ENCODE measurements around the gene LRRC8D.
"Not testable (repeated sequence)": the region's sequence is repeated elsewhere in the genome, so short reads cannot be mapped to it uniquely, and the experiment has no call there.

The LRRC8D gene

DNA sequence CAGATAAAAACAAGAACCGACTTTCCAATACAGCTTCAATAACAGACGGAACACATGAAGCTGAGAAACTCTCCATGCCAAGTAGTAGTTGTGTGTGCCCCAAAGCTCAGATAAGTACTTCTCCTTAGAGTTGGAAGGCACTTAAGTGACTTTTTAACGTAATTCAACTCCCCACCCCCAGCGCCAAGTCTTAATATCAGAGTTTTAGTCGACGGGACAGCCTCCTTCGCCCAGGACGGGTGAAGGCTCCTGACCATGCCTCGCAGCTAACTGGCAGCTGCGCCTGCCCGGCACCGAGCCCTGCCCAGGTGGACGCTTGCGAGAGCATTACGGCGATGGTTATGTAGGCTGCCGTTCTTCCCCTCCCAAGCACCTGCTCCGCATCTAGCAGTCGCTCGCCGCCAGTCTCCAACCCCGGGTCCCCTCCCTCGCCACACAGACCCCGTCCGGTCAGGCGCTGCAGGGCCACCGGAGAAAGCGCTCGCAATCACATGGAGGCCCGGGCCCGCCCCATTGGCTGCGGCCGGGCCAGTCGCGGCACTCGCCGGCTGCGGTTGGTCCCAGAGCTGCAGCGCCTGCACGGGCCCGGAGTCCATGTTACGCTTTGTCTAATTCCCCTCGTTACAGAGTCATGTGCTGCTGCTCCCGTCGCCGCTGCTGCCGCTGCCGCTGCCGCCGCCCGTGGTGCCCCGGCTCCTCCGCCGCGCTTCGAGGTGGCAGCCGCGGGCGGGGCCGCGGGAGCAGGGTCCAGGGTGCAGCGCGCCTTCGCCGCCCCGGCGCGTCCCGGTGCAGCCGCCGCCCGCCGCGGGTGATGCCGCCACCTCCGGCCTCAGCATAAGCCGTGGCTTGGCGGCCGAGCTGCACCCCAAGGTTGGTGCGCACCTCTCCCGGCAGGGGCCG is at the start of gene LRRC8D:
LRRC8D (plus strand) TSS at position 611 of the 900 bp plus-strand sequence. CDS start 112,037 bp downstream, outside the sequence.
- DNase-seq (ENCODE audit: low read depth in 1 of 2, low spot score in 1 of 2), result peak; percentile 39 to 46

- no peak for DNase-seq (ENCODE audit: low read depth in 1 of 2, low spot score in 1 of 2)
Observed at GRCh38 chr1:89771991-89772560, 48.8 kb upstream of the LRRC8D start.

GRCh38 chr1:89776104-89776503 is 44.7 kb upstream of the LRRC8D start:
- not testable (repeated sequence) for DNase-seq (ENCODE audit: low read depth in 1 of 2, low spot score in 1 of 2)

DNA sequence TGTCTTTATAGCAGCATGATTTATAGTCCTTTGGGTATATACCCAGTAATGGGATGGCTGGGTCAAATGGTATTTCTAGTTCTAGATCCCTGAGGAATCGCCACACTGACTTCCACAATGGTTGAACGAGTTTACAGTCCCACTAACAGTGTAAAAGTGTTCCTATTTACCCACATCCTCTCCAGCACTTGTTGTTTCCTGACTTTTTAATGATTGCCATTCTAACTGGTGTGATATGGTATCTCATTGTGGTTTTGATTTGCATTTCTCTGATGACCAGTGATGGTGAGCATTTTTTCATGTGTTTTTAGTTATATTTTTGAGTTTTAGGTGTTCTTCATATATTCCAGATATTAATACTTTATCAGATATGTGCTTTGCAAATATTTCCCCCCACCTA is 43.6 kb upstream of the LRRC8D start:
- not testable (repeated sequence) for DNase-seq (ENCODE audit: low read depth in 1 of 2, low spot score in 1 of 2)

DNA sequence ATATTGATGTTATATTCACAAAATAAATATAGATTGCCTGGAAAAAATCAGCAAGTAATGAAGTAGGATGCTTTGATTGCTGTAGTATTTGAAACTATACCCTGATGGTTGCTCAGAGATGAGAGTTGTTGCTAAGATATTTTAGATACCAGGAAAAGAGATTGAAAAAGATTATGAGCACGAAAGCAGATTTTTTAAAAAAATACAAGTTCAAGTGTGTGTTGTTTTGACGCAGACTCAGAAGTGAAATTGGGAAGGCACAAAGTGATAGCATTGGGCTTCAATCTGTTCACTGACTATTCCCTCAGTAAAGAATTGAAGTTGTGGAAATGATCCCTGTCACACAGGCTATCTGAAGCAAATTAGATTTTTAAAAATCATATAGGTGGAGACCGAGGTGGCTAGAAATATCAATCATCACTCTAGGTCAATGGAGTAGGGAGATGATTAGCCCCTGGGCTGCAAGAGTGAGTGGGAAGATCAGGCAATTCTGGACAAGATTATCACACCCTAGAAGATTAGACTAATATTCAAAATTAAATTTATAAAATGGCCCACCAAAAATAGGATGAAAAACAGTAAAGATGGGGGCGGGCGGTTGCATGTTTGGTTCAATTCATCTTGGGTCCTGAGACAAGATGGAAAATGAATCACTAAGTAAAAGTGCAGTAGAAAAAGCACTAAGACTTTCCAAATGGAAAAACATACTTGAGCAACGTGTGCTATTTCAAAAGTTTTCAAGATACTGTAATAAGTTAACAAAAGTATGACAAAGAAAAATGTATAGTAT is 41.5 kb upstream of the LRRC8D start:
- DNase-seq (ENCODE audit: low read depth in 1 of 2, low spot score in 1 of 2), result no peak

GRCh38 chr1:89780721-89781120 is 40.1 kb upstream of the LRRC8D start:
- DNase-seq (ENCODE audit: low read depth in 1 of 2, low spot score in 1 of 2), result no peak

GRCh38 chr1:89781494-89782126 is 39.2 kb upstream of the LRRC8D start:
- DNase-seq (ENCODE audit: low read depth in 1 of 2, low spot score in 1 of 2), result peak; percentile 9 to 71

DNA sequence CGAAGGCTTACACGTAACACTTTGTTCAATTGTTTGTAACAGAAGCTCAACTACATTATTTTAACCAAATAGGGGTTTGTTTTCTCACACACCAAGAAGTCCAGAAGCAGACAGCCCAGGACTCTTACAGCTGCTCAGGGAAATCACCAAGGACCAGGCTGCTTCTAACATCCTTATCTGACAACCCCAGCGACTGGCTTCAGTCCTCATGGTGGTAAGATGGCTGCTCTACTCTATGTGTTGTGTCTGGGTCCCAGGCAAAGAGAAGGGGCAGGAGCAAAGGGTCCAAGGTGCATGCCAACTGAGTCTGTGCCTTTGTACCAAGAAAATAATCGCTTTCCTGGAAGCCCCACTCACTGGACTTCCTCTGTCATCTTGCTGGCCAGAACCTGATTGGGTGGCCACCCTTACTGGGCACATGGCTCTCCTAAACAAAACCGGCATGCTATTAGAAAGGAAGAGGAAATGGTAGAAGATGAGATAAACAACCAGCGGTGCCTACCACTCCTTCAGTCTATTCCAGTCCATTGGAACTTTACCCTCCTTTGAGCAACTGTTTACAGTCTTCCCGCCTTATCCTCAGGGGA is 34.1 kb upstream of the LRRC8D start:
- DNase-seq (ENCODE audit: low read depth in 1 of 2, low spot score in 1 of 2), result no peak

DNA sequence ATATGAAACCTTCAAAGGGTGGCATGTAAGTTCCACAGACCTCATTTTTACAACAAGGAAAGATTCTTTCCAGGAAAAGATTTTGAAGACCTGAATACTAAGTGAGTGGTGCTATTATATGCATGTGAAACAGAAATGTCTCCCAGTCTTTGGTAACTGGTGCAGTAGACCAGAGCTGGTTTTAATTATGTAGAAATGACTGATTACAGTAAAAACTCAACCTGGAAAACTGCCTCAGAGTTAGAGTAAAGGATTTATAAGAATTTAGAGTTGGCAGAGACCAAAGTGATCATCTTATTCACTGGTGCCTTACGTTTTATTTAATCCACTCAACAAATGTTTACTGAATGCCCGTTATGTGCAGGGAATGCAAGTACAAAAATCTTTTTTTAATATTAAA is 30.2 kb upstream of the LRRC8D start:
- DNase-seq (ENCODE audit: low read depth in 1 of 2, low spot score in 1 of 2), result no peak

DNA sequence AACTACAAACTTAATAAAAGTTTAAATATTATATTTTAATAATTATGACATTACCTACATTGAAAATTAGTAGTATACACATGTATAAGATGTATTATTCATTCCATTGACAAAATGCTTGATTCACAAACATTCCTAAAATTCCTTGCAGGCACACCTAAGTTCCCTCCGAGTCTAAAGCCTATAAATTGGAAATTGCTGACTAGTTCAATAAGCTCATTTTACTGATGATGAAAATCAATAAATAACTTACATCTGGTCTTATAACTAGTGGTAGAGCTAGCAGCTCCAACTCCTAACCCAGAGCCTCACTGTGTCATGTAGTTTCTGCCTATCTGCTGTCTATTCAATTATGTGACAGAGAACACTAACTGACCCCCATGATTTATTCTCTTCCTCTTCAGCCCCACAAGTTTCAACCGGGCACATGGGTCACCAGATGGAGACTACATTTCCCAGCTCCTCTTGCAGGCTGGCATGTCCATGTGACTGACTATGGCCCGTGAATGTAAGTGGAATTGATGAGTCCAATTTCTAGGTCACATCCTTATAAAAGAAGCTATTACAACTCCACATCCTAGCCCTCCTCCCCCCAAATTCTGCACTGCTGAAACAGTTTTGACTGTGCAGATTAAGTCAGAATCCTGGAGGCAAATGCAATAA is 29.6 kb upstream of the LRRC8D start:
- DNase-seq (ENCODE audit: low read depth in 1 of 2, low spot score in 1 of 2), result no peak

- no peak for DNase-seq (ENCODE audit: low read depth in 1 of 2, low spot score in 1 of 2)
Observed at GRCh38 chr1:89794406-89794805, 26.4 kb upstream of the LRRC8D start.

DNA sequence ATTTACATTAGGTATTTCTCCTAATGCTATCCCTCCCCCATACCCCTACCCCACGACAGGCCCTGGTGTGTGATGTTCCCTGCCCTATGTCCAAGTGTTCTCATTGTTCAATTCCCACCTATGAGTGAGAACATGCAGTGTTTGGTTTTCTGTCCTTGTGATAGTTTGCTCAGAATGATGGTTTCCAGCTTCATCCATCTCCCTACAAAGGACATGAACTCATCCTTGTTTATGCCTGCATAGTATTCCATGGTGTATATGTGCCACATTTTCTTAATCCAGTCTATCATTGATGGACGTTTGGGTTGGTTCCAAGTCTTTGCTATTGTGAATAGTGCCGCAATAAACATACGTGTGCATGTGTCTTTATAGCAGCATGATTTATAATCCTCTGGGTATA is 25.3 kb upstream of the LRRC8D start:
- DNase-seq (ENCODE audit: low read depth in 1 of 2, low spot score in 1 of 2), result not testable (repeated sequence)

GRCh38 chr1:89797876-89798275 is 23.0 kb upstream of the LRRC8D start:
- not testable (repeated sequence) for DNase-seq (ENCODE audit: low read depth in 1 of 2, low spot score in 1 of 2)

- no peak for DNase-seq (ENCODE audit: low read depth in 1 of 2, low spot score in 1 of 2)
Observed at GRCh38 chr1:89799495-89799894, 21.3 kb upstream of the LRRC8D start.

- DNase-seq (ENCODE audit: low read depth in 1 of 2, low spot score in 1 of 2), result no peak
Observed at GRCh38 chr1:89800022-89800655, 20.7 kb upstream of the LRRC8D start.

DNA sequence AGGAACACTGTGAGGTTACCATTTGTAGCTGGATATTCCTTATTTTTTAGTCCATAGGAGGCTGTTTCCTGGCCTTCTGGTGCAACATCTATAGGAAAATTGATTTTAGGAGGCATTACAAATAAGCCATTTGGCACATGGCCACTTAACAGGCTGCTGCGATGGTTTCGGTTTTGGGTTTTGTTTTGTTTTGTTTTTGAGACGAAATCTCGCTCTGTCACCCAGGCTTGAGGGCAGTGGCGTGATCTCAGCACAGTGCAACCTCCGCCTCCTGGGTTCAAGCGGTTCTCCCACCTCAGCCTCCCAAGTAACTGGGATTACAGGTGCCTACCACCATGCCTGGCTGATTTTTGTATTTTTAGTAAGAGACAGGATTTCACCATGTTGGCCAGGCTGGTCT is 20.1 kb upstream of the LRRC8D start:
- DNase-seq (ENCODE audit: low read depth in 1 of 2, low spot score in 1 of 2), result no peak

GRCh38 chr1:89802051-89802450 is 18.8 kb upstream of the LRRC8D start:
- no peak for DNase-seq (ENCODE audit: low read depth in 1 of 2, low spot score in 1 of 2)

GRCh38 chr1:89802841-89803240 is 18.0 kb upstream of the LRRC8D start:
- DNase-seq (ENCODE audit: low read depth in 1 of 2, low spot score in 1 of 2), result no peak

DNA sequence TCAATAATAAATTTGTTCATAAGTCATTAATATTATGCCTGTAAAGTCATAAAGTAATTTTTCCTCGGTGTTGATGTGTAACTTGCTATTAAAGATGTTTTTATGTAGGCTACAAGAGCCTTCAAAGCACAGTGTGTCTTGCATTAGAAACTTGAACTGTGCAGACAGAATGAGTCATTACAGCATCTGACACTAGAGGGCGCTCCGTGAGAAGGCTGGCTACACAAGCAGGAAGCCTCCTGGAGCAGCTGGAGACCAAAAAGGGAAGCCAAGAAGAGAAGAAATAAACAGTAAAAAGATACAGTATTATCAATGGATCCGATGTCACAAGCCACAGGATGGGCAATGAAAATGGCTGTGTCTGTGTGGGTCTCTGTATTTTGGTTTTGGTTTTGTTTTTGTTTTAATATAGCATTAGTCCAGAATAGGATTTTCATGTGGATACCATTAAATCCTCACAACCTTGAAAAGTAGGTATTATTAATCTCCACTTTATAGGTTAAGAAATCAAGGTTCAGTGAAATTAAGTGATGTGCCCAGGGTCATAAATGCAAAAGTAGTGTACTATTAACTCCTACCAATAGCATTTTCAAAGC is 16.1 kb upstream of the LRRC8D start:
- DNase-seq (ENCODE audit: low read depth in 1 of 2, low spot score in 1 of 2), result peak; percentile 58 to 63

All from stimulated activated CD4-positive, alpha-beta T cell treated with anti-CD3 and anti-CD28 coated beads, Interleukin-15, amount 100 ng/mL, for 1 hour (primary cell).